HCT116 (cell line): Measurements from ENCODE around the gene ABHD17B. TPM values are rescaled to one million over a fixed set of nuclear protein-coding genes. Genes with fewer than 3 reads are reported as not detected.

Experiments
- ATAC-seq: fragments of 200-7000 bp; cut with Tn5 transposase; 2 replicates; pipeline ENCODE4 v1.9.1; 2020; ENCODE audit warnings: mild to moderate bottlenecking, moderate library complexity
- BruUV-seq: library from RNA; stranded (reverse); fragments of 400-500 nt; replicated peaks from 2 replicates; lab custom pipeline; 2021; lab: Mats Ljungman, UMichigan
- CTCF ChIA-PET: fragments of 300-600 bp; sonication (Branson Sonifier 250); formaldehyde crosslinking; loops from one replicate; lab custom pipeline; 2021; ENCODE audit warnings: antibody characterized with exemption; lab: Charles Lee
- POLR2A ChIA-PET: fragments of 300-600, 350-600 bp; sonication (Branson Sonifier 250); formaldehyde crosslinking; loops from one replicate; lab custom pipeline; 2021; ENCODE audit warnings: antibody characterized with exemption; lab: Charles Lee
- RAD21 ChIA-PET, 2 experiments: fragments of 300-600 bp; sonication (Branson Sonifier 250); formaldehyde crosslinking; loops; one replicate each; lab custom pipeline; 2023; ENCODE audit warnings: low total read pairs in 2 of 2; ENCODE audit not compliant: uncharacterized antibody in 2 of 2, unreplicated experiment in 2 of 2, low non-redundant PET in 1 of 2; lab: Charles Lee
- DNase-seq: peaks from one replicate; pipeline ENCODE4 v3.0.0-alpha.2; 2010; ENCODE audit warnings: low read depth, low spot score
- H2AFZ ChIP-seq: fragments of 200-600 bp; shearing (Covaris generic), sonication (generic); 2 replicates; pipeline ENCODE4 v1.6.1; 2017; ENCODE audit warnings: low read depth, mixed run types, mixed read lengths, antibody characterized with exemption, low read length; ENCODE audit not compliant: poor library complexity, severe bottlenecking
- H3K27ac ChIP-seq: 2 replicates; pipeline ENCODE4 v1.5.1; 2012; ENCODE audit warnings: low read depth, low read length
- H3K27me3 ChIP-seq: fragments of 200-600 bp; sonication (generic); 2 replicates; pipeline ENCODE4 v1.6.1; 2016; ENCODE audit warnings: mixed run types, low read length, mixed read lengths; ENCODE audit not compliant: insufficient read depth
- H3K36me3 ChIP-seq, 2 experiments: fragments of 200-500 bp in 1 of 2; fragments of 200-600 bp in 1 of 2; sonication (Bioruptor generic) in 1 of 2; sonication (generic) in 1 of 2; 2 replicates each; pipeline versions ENCODE4 v1.5.1 to v1.6.1; 2014 to 2016; ENCODE audit warnings: low read length in 2 of 2, inconsistent platforms in 1 of 2, mixed read lengths in 1 of 2, mixed run types in 1 of 2; ENCODE audit not compliant: insufficient read depth in 2 of 2, control insufficient read depth in 1 of 2
- H3K4me1 ChIP-seq, 2 experiments: fragments of 200-600 bp in 1 of 2; sonication (generic) in 1 of 2; 2 replicates each; pipeline versions ENCODE4 v1.5.1 to v1.6.1; 2012 to 2017; ENCODE audit warnings: low read length in 2 of 2, inconsistent platforms in 1 of 2, mild to moderate bottlenecking in 1 of 2, mixed read lengths in 1 of 2, mixed run types in 1 of 2, moderate library complexity in 1 of 2; ENCODE audit not compliant: insufficient read depth in 2 of 2, control insufficient read depth in 1 of 2
- H3K4me2 ChIP-seq: fragments of 200-600 bp; sonication (generic); 2 replicates; pipeline ENCODE4 v1.6.1; 2017; ENCODE audit warnings: mixed run types, low read length, mixed read lengths
- H3K4me3 ChIP-seq, 2 experiments: fragments of 200-600 bp in 1 of 2; sonication (generic) in 1 of 2; replicated peaks in 1 of 2; 2 replicates each; pipeline ENCODE4 v1.5.1; 2011 to 2016; ENCODE audit warnings: low read length in 2 of 2, control low read depth in 1 of 2, low read depth in 1 of 2, mild to moderate bottlenecking in 1 of 2, mixed read lengths in 1 of 2, mixed run types in 1 of 2
- H3K79me2 ChIP-seq: fragments of 200-600 bp; sonication (generic); 2 replicates; pipeline ENCODE4 v1.6.1; 2017; ENCODE audit warnings: mild to moderate bottlenecking, mixed run types, low read length, moderate library complexity, mixed read lengths; ENCODE audit not compliant: insufficient read depth
- H3K9ac ChIP-seq: fragments of 200-600 bp; sonication (generic); 2 replicates; pipeline ENCODE4 v1.6.1; 2016; ENCODE audit warnings: low read length, mixed read lengths
- H3K9me2 ChIP-seq: fragments of 200-600 bp; sonication (generic), shearing (Covaris generic); 2 replicates; pipeline ENCODE4 v1.6.1; 2017; ENCODE audit warnings: mixed run types, mild to moderate bottlenecking, moderate library complexity; ENCODE audit not compliant: insufficient read depth
- H3K9me3 ChIP-seq, 2 experiments: fragments of 200-500 bp in 1 of 2; fragments of 200-600 bp in 1 of 2; sonication (Bioruptor generic) in 1 of 2; sonication (generic) in 1 of 2; 2 replicates each; pipeline ENCODE4 v1.6.1; 2014 to 2017; ENCODE audit warnings: low read length in 2 of 2, mixed read lengths in 2 of 2, inconsistent platforms in 1 of 2, low read depth in 1 of 2, mild to moderate bottlenecking in 1 of 2, mixed run types in 1 of 2, moderate library complexity in 1 of 2; ENCODE audit not compliant: control insufficient read depth in 1 of 2, insufficient read depth in 1 of 2
- H4K20me1 ChIP-seq: fragments of 200-600 bp; sonication (generic), shearing (Covaris generic); 2 replicates; pipeline ENCODE4 v1.6.1; 2017; ENCODE audit warnings: mixed run types, mild to moderate bottlenecking, moderate library complexity; ENCODE audit not compliant: insufficient read depth
- CBX3 ChIP-seq: IDR thresholded peaks from 2 replicates; pipeline ENCODE4 v1.6.1; 2012; ENCODE audit warnings: low read depth
- EGR1 ChIP-seq: IDR thresholded peaks from 2 replicates; pipeline ENCODE4 v1.6.1; 2012; ENCODE audit warnings: low read depth
- ELF1 ChIP-seq: IDR thresholded peaks from 2 replicates; pipeline ENCODE4 v1.6.1; 2012; ENCODE audit warnings: low read depth, borderline replicate concordance
- EZH2 ChIP-seq: fragments of 200-600 bp; sonication (generic); IDR thresholded peaks from 2 replicates; pipeline ENCODE4 v1.6.1; 2017; ENCODE audit warnings: antibody characterized with exemption, mixed run types
- EZH2phosphoT487 ChIP-seq: fragments of 200-600 bp; IDR thresholded peaks from 2 replicates; pipeline ENCODE4 v1.6.1; 2018; ENCODE audit warnings: antibody characterized with exemption, borderline replicate concordance
- JUND ChIP-seq: IDR thresholded peaks from 2 replicates; pipeline ENCODE4 v1.6.1; 2012
- POLR2AphosphoS5 ChIP-seq: IDR thresholded peaks from 2 replicates; pipeline ENCODE4 v1.6.1; 2011; ENCODE audit warnings: mild to moderate bottlenecking, low read depth, low read length, moderate library complexity
- RAD21 ChIP-seq: IDR thresholded peaks from 2 replicates; pipeline ENCODE4 v1.6.1; 2012; ENCODE audit warnings: low read depth, mild to moderate bottlenecking
- SIN3A ChIP-seq: IDR thresholded peaks from 2 replicates; pipeline ENCODE4 v1.6.1; 2012; ENCODE audit warnings: low read depth
- SP1 ChIP-seq: IDR thresholded peaks from 2 replicates; pipeline ENCODE4 v1.6.1; 2012; ENCODE audit warnings: low read depth
- SRF ChIP-seq: IDR thresholded peaks from 2 replicates; pipeline ENCODE4 v1.6.1; 2012; ENCODE audit warnings: low read depth
- TCF7L2 ChIP-seq: IDR thresholded peaks from 2 replicates; pipeline ENCODE4 v1.7.0; 2011; ENCODE audit warnings: borderline replicate concordance, inconsistent platforms; ENCODE audit not compliant: insufficient read depth, insufficient read length; ENCODE audit errors: extremely low read depth
- YY1 ChIP-seq: IDR thresholded peaks from 2 replicates; pipeline ENCODE4 v1.6.1; 2011; ENCODE audit warnings: low read length, low read depth, moderate library complexity, mild to moderate bottlenecking; ENCODE audit not compliant: insufficient replicate concordance; ENCODE audit errors: extremely low read depth
- ZFX ChIP-seq: fragments of 450-650 bp; IDR thresholded peaks from 2 replicates; pipeline ENCODE4 v1.6.1; 2017
- intact Hi-C: fragments of 100-400 bp; cut with micrococcal nuclease; formaldehyde crosslinking; loops from 2 replicates; pipeline ENCODE4 v1.10.0; 2022
- total RNA-seq: library from RNA; stranded (reverse); gene quantifications from one replicate; pipeline ENCODE4 v1.2.1, GENCODE V29; 2021; ENCODE audit not compliant: unreplicated experiment
- TF ChIP-seq, protein P1 (sequence below): IDR thresholded peaks from 2 replicates; pipeline ENCODE4 v1.6.1; 2011; ENCODE audit warnings: mild to moderate bottlenecking, low read length, moderate library complexity; ENCODE audit not compliant: insufficient replicate concordance; ENCODE audit errors: extremely low read depth
- TF ChIP-seq, protein P2 (sequence below): IDR thresholded peaks from 2 replicates; pipeline ENCODE4 v1.6.1; 2012
- TF ChIP-seq, protein P3 (sequence below), 3 experiments: fragments of 200-600 bp in 1 of 3; sonication (generic) in 1 of 3; IDR thresholded peaks in 2 of 3; conservative IDR thresholded peaks in 1 of 3; 2 replicates each; pipeline ENCODE4 v1.5.1; 2012 to 2017; ENCODE audit warnings: low read depth in 2 of 3, low read length in 2 of 3, antibody characterized with exemption in 1 of 3, borderline replicate concordance in 1 of 3, control low read depth in 1 of 3, mild to moderate bottlenecking in 1 of 3, mixed read lengths in 1 of 3, mixed run types in 1 of 3, moderate library complexity in 1 of 3; ENCODE audit not compliant: insufficient read depth in 1 of 3
- TF ChIP-seq, protein P4 (sequence below): IDR thresholded peaks from 2 replicates; pipeline ENCODE4 v1.6.1; 2012
- TF ChIP-seq, protein P5 (sequence below): IDR thresholded peaks from 2 replicates; pipeline ENCODE4 v1.6.1; 2012; ENCODE audit warnings: low read depth

ABHD17B gene
- total RNA-seq, 1 experiment from 2014 or later: 17.0 TPM

DNA sequence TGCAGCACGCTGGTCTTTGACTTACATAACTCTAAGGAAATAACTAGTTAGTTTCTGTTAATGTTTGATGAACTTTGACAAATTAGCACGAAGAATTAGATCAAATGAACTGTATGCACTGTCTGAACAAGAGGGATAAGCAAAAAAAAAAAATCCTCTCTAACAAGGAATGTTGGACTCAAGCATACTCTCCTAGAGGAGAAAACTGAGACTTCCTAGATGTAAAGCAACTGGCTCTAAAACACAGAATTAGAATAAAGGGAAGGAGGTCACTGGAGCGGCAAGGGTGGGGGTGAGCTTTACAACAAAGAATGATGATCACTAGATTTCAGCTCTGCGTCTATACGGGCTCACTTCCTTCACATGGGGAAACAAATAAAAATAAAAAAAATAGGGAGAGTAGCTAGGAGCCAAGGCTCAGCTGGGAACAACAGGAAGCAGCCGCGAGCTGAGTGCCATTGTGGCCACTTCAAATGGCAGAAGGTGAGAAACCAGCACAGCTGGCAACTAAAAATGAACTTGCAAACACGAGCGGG lies 94.0 kb downstream of the ABHD17B start:
- no peaks in the 10 kb centered on the region for H3K4me1 ChIP-seq
- no peak overlapping the region for H3K4me3 ChIP-seq
- H3K36me3 ChIP-seq: no peaks in the 10 kb centered on the region
- ATAC-seq (no peak), DNase-seq (no peak)
- no peak overlapping the region for H2AFZ ChIP-seq
- no peaks in the 10 kb centered on the region for H3K79me2 ChIP-seq
- TF ChIP-seq POLR2AphosphoS5 (no peak), SRF (no peak), ELF1 (no peak), RAD21 (no peak), SIN3A (no peak), EZH2 (no peak), ZFX (no peak), EGR1 (no peak), SP1 (no peak), YY1 (no peak), JUND (no peak), CBX3 (no peak), TCF7L2 (no peak), EZH2phosphoT487 (no peak)
- TF ChIP-seq, protein P1, sequence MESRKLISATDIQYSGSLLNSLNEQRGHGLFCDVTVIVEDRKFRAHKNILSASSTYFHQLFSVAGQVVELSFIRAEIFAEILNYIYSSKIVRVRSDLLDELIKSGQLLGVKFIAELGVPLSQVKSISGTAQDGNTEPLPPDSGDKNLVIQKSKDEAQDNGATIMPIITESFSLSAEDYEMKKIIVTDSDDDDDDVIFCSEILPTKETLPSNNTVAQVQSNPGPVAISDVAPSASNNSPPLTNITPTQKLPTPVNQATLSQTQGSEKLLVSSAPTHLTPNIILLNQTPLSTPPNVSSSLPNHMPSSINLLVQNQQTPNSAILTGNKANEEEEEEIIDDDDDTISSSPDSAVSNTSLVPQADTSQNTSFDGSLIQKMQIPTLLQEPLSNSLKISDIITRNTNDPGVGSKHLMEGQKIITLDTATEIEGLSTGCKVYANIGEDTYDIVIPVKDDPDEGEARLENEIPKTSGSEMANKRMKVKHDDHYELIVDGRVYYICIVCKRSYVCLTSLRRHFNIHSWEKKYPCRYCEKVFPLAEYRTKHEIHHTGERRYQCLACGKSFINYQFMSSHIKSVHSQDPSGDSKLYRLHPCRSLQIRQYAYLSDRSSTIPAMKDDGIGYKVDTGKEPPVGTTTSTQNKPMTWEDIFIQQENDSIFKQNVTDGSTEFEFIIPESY: no peak
- TF ChIP-seq, protein P2, sequence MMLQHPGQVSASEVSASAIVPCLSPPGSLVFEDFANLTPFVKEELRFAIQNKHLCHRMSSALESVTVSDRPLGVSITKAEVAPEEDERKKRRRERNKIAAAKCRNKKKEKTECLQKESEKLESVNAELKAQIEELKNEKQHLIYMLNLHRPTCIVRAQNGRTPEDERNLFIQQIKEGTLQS: no peak
- TF ChIP-seq, protein P3, sequence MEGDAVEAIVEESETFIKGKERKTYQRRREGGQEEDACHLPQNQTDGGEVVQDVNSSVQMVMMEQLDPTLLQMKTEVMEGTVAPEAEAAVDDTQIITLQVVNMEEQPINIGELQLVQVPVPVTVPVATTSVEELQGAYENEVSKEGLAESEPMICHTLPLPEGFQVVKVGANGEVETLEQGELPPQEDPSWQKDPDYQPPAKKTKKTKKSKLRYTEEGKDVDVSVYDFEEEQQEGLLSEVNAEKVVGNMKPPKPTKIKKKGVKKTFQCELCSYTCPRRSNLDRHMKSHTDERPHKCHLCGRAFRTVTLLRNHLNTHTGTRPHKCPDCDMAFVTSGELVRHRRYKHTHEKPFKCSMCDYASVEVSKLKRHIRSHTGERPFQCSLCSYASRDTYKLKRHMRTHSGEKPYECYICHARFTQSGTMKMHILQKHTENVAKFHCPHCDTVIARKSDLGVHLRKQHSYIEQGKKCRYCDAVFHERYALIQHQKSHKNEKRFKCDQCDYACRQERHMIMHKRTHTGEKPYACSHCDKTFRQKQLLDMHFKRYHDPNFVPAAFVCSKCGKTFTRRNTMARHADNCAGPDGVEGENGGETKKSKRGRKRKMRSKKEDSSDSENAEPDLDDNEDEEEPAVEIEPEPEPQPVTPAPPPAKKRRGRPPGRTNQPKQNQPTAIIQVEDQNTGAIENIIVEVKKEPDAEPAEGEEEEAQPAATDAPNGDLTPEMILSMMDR (IDR thresholded peaks at IDR 0.05 in 2 of 3, conservative IDR thresholded peaks at IDR 0.05 in 1 of 3; ENCODE audit: borderline replicate concordance in 1 of 3, insufficient read depth in 1 of 3, low read depth in 2 of 3, low read length in 2 of 3): no peak
- TF ChIP-seq, protein P4, sequence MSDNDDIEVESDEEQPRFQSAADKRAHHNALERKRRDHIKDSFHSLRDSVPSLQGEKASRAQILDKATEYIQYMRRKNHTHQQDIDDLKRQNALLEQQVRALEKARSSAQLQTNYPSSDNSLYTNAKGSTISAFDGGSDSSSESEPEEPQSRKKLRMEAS: no peak
- TF ChIP-seq, protein P5, sequence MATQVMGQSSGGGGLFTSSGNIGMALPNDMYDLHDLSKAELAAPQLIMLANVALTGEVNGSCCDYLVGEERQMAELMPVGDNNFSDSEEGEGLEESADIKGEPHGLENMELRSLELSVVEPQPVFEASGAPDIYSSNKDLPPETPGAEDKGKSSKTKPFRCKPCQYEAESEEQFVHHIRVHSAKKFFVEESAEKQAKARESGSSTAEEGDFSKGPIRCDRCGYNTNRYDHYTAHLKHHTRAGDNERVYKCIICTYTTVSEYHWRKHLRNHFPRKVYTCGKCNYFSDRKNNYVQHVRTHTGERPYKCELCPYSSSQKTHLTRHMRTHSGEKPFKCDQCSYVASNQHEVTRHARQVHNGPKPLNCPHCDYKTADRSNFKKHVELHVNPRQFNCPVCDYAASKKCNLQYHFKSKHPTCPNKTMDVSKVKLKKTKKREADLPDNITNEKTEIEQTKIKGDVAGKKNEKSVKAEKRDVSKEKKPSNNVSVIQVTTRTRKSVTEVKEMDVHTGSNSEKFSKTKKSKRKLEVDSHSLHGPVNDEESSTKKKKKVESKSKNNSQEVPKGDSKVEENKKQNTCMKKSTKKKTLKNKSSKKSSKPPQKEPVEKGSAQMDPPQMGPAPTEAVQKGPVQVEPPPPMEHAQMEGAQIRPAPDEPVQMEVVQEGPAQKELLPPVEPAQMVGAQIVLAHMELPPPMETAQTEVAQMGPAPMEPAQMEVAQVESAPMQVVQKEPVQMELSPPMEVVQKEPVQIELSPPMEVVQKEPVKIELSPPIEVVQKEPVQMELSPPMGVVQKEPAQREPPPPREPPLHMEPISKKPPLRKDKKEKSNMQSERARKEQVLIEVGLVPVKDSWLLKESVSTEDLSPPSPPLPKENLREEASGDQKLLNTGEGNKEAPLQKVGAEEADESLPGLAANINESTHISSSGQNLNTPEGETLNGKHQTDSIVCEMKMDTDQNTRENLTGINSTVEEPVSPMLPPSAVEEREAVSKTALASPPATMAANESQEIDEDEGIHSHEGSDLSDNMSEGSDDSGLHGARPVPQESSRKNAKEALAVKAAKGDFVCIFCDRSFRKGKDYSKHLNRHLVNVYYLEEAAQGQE: no peak
- no peaks in the 10 kb centered on the region for H4K20me1 ChIP-seq
- BruUV-seq: no TSS peak
- no peaks in the 10 kb centered on the region for H3K9me2 ChIP-seq
- no peak overlapping the region for H3K4me2 ChIP-seq
- intact Hi-C loops: loop anchor here (10.0 kb wide), 1 partner anchor 1182 kb away; no protein-coding TSS in a partner anchor
- H3K27me3 ChIP-seq: no peaks in the 10 kb centered on the region
- H3K9ac ChIP-seq: no peak overlapping the region
- H3K9me3 ChIP-seq: no peaks in the 10 kb centered on the region
- ChIA-PET RAD21 (no interaction called here), CTCF (interaction anchor here (1.5 to 3.0 kb wide), 3 partner anchors 10 to 211 kb away, joined by 4 to 10 read pairs (median 9); no protein-coding TSS in a partner anchor), POLR2A (interaction anchor here (1.1 kb wide), 2 partner anchors 17 to 94 kb away, joined by 3 read pairs; partner anchors contain the start of genes ABHD17B and C9orf85)
- H3K27ac ChIP-seq: no peak overlapping the region
